ENCODE results near the gene HEG1. TPM values are rescaled to one million over a fixed set of nuclear protein-coding genes. Genes with fewer than 3 reads are reported as not detected.

Gene HEG1
- total and polyA plus RNA-seq, 2 of the 8 experiments (the other 6 are each of a cell fraction or from before 2014, with no cell fraction given), result 5.3 to 9.7 TPM

GRCh38 chr3:124965413-124965812, 90.4 kb downstream of the HEG1 start (continued):
- TF ChIP-seq CHD7 (IDR thresholded peaks at IDR 0.05; ENCODE audit: insufficient replicate concordance, low read length) (no peak), HDAC6 (IDR thresholded peaks at IDR 0.05; ENCODE audit: low read depth, low read length) (no peak), RBBP5 (IDR thresholded peaks at IDR 0.05; ENCODE audit: borderline replicate concordance, low read depth, low read length) (no peak), CEBPB (IDR thresholded peaks at IDR 0.05; ENCODE audit: low read depth, low read length) (no peak), MAX (IDR thresholded peaks at IDR 0.05) (no peak), CTCF (IDR thresholded peaks at IDR 0.05; ENCODE audit: control extremely low read depth in 1 of 3, insufficient read depth in 1 of 3, low read depth in 1 of 3, low read length in 3 of 3) (no peak), TCF12 (IDR thresholded peaks at IDR 0.05; ENCODE audit: low read depth, low read length) (no peak)

Data from H1 (cell line).